Type B pancreatic cell (in vitro differentiated cells): ENCODE data around the gene TAF15. TPM values are rescaled to one million over a fixed set of nuclear protein-coding genes. Genes with fewer than 3 reads are reported as not detected.

Experiments
- DNase-seq: peaks from one replicate; pipeline ENCODE4 v3.0.0; 2021; ENCODE audit warnings: mixed read lengths; ENCODE audit not compliant: unreplicated experiment; ENCODE audit errors: extremely low spot score
- H3K27ac Mint-ChIP-seq: 2 replicates; pipeline ENCODE4 v1.8.0; 2021; ENCODE audit warnings: mild to moderate bottlenecking, mixed read lengths
- H3K27me3 Mint-ChIP-seq: 2 replicates; pipeline ENCODE4 v1.8.0; 2021; ENCODE audit warnings: mixed read lengths
- H3K36me3 Mint-ChIP-seq: 2 replicates; pipeline ENCODE4 v1.8.0; 2021; ENCODE audit warnings: mixed read lengths
- H3K4me1 Mint-ChIP-seq: one replicate; pipeline ENCODE4 v1.8.0; 2021; ENCODE audit warnings: mixed read lengths; ENCODE audit not compliant: unreplicated experiment
- H3K4me3 Mint-ChIP-seq: 2 replicates; pipeline ENCODE4 v1.8.0; 2021; ENCODE audit warnings: mild to moderate bottlenecking, mixed read lengths
- H3K9me3 Mint-ChIP-seq: 2 replicates; pipeline ENCODE4 v1.8.0; 2021; ENCODE audit warnings: mixed read lengths
- CTCF ChIP-seq: fragments of 200-600 bp; sonication (generic); conservative IDR thresholded peaks from 2 replicates; pipeline ENCODE4 v1.5.0; 2021; ENCODE audit warnings: antibody characterized with exemption, mild to moderate bottlenecking
- total RNA-seq: library from RNA; stranded (reverse); gene quantifications from 2 replicates; pipeline ENCODE4 v1.2.1, GENCODE V29; 2021; ENCODE audit warnings: low replicate concordance

The TAF15 gene
- total RNA-seq, 1 donor from 2014 or later, result 223 TPM

GRCh38 chr17:35868737-35869136, 59.5 kb downstream of the TAF15 start, which contains the start of gene HEATR9:
HEATR9 (minus strand) TSS chr17:35868891; CDS start chr17:35868742, 149 bp downstream.
- Mint-ChIP-seq H3K27ac (no peak within 1 kb of the TSS), H3K36me3 (no peaks in the 10 kb centered on the region), H3K4me1 (peaks cover 13% of the 10 kb centered on the region), H3K4me3 (no peak within 1 kb of the TSS), H3K9me3 (no peaks in the 10 kb centered on the region), H3K27me3 (no peaks in the 10 kb centered on the region)
- DNase-seq, result no peak
- no peak for TF ChIP-seq CTCF

DNA sequence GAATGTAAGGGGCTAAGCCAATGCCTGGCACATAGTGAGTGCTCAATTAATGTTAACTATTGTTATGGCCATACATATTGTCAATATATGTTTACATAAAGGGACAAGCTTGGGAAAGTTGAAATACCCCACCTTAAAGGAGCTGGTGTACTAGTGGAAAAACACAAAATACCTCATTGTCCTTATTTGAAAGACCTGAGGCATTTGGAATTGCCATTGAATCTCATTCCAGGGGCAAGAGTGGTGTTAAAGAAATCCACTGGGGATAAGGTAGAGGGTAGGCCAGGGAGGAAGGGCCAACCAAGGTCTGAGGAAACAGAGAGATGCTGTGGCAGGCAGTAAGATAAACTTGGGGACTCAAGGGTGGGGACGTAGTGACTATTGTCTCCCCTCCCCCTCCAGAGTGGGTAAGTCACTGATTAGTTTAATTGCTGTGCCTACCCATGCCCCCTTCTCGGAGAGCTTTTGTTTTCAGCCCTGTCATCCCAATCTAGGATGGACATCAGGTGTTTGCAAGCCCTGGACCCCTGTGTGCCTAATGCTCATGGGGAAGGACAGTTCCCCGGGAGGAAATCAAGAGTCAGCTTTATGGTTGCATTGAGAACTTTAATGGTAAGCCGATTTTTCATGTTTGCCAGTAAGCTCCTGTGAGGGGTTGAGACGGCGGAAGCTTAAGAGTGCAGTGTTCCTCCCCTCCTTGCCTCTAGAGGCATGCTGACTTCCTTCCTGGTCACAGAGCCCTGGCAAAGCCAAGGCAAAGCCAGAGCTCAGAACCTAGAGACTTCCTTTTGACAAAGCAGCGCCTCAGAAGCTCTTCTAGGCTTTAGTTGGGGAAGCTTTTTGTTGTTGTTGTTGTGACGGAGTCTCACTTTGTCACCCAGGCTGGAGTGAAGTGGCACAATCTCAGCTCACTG, 61.9 kb downstream of the TAF15 start:
- Mint-ChIP-seq H3K36me3 (no peaks in the 10 kb centered on the region), H3K9me3 (no peaks in the 10 kb centered on the region), H3K27ac (no peak overlapping the region), H3K4me1 (peaks cover 5% of the 10 kb centered on the region), H3K4me3 (no peak overlapping the region), H3K27me3 (no peaks in the 10 kb centered on the region)
- TF ChIP-seq CTCF, result no peak
- no peak for DNase-seq

- TF ChIP-seq CTCF, result no peak
- H3K9me3 Mint-ChIP-seq, result no peaks in the 10 kb centered on the region
- peaks cover 5% of the 10 kb centered on the region for H3K4me1 Mint-ChIP-seq
- H3K36me3 Mint-ChIP-seq, result no peaks in the 10 kb centered on the region
- DNase-seq, result no peak
- no peak overlapping the region for H3K4me3 Mint-ChIP-seq
- H3K27me3 Mint-ChIP-seq, result no peaks in the 10 kb centered on the region
- H3K27ac Mint-ChIP-seq, result no peak overlapping the region
Observed at GRCh38 chr17:35872196-35872980, 63.1 kb downstream of the TAF15 start.

DNA sequence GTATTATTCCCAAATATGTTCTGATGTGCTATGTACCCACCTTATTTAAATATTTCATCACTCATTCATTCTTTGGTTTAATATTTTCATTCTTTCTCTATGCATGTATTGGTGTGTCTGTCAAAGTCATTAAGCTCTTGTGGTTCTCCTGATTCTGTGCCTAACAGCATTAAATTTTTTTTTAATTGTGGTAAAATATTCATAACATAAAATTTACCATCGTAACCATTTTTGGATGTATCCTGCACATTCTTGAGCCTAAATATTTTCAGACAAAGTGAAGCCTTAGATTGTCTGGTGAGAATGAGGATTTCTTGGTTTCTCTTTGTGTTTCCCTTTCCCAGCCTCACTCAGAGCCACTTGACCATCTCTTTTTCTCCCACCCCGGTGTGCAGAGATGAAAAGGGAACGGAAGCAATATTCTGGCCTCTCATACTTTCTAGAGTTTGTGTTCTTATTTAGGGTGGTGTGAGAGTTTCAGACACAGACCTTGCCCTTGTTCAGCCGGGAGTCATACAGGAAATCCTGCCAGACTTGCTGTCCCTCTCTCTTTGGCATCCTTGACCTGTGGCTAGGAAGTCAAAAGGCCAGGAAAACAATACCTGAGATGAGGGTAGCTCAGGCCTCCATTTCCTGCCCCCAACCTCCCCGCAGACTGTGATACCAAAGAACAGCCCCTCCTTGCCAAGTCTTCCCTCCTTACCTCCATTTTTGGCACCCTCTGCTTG, 66.0 kb downstream of the TAF15 start:
- Mint-ChIP-seq H3K27ac (no peak overlapping the region), H3K36me3 (no peaks in the 10 kb centered on the region), H3K4me1 (peaks cover 5% of the 10 kb centered on the region), H3K9me3 (no peaks in the 10 kb centered on the region), H3K4me3 (no peak overlapping the region), H3K27me3 (no peaks in the 10 kb centered on the region)
- TF ChIP-seq CTCF, result no peak
- DNase-seq, result no peak

- no peak overlapping the region for H3K27ac Mint-ChIP-seq
- H3K4me3 Mint-ChIP-seq, result no peak overlapping the region
- no peaks in the 10 kb centered on the region for H3K27me3 Mint-ChIP-seq
- peaks cover 5% of the 10 kb centered on the region for H3K4me1 Mint-ChIP-seq
- TF ChIP-seq CTCF, result no peak
- DNase-seq, result no peak
- no peaks in the 10 kb centered on the region for H3K9me3 Mint-ChIP-seq
- H3K36me3 Mint-ChIP-seq, result no peaks in the 10 kb centered on the region
Observed at GRCh38 chr17:35875800-35876139, 66.5 kb downstream of the TAF15 start.
